SK-N-SH (cell line): Measurements from ENCODE around the gene POSTN. TPM values are rescaled to one million over a fixed set of nuclear protein-coding genes. Genes with fewer than 3 reads are reported as not detected.

Experiments
- CTCF ChIA-PET: fragments of 300-600, 350-600 bp; formaldehyde crosslinking; extraction: SDS; loops from one replicate; lab custom pipeline; 2021; lab: Yijun Ruan, JAX
- POLR2A ChIA-PET: fragments of 350-600 bp; sonication (Branson Sonifier 250); formaldehyde crosslinking; extraction: SDS; loops from one replicate; lab custom pipeline; 2020; ENCODE audit warnings: antibody characterized with exemption, inconsistent platforms; lab: Yijun Ruan, JAX
- DNase-seq: peaks from one replicate; pipeline ENCODE4 v3.0.0; 2012
- H2AFZ ChIP-seq: fragments of 200-600 bp; sonication (generic); 2 replicates; pipeline ENCODE4 v1.8.1; 2016; ENCODE audit warnings: antibody characterized with exemption, mild to moderate bottlenecking, low read depth
- H3F3A ChIP-seq: fragments of 200-600 bp; sonication (generic); replicated peaks from 2 replicates; pipeline ENCODE3; 2016; ENCODE audit warnings: antibody characterized with exemption, mild to moderate bottlenecking; ENCODE audit not compliant: insufficient read depth
- H3K27ac ChIP-seq, 2 experiments: fragments of 200-500 bp in 1 of 2; fragments of 200-600 bp in 1 of 2; sonication (Bioruptor generic) in 1 of 2; sonication (generic), shearing (Covaris generic) in 1 of 2; 2 replicates each; pipeline versions ENCODE4 v1.5.1 to v1.6.1; 2014 to 2016; ENCODE audit warnings: low read depth in 2 of 2, inconsistent platforms in 1 of 2, low read length in 1 of 2, mild to moderate bottlenecking in 1 of 2, mixed read lengths in 1 of 2
- H3K27me3 ChIP-seq: fragments of 200-600 bp; sonication (generic), shearing (Covaris generic); 2 replicates; pipeline ENCODE4 v1.6.1; 2016; ENCODE audit warnings: mixed run types; ENCODE audit not compliant: insufficient read depth
- H3K36me3 ChIP-seq, 2 experiments: fragments of 200-500 bp in 1 of 2; fragments of 200-600 bp in 1 of 2; sonication (Bioruptor generic) in 1 of 2; sonication (generic) in 1 of 2; replicated peaks in 1 of 2; 2 replicates each; pipeline versions ENCODE3 to v1.5.1; 2014 to 2016; ENCODE audit warnings: low read length in 1 of 2, mild to moderate bottlenecking in 1 of 2; ENCODE audit not compliant: insufficient read depth in 2 of 2, control insufficient read depth in 1 of 2
- H3K4me1 ChIP-seq, 2 experiments: fragments of 200-500 bp in 1 of 2; fragments of 200-600 bp in 1 of 2; sonication (Bioruptor generic) in 1 of 2; sonication (generic), shearing (Covaris generic) in 1 of 2; 2 replicates each; pipeline versions ENCODE4 v1.5.1 to v1.6.1; 2014 to 2016; ENCODE audit warnings: low read depth in 1 of 2, low read length in 1 of 2, mixed run types in 1 of 2; ENCODE audit not compliant: insufficient read depth in 2 of 2, control insufficient read depth in 1 of 2
- H3K4me2 ChIP-seq: fragments of 200-600 bp; sonication (generic), shearing (Covaris generic); 2 replicates; pipeline ENCODE4 v1.6.1; 2017; ENCODE audit warnings: mixed run types
- H3K4me3 ChIP-seq, 2 experiments: fragments of 200-500 bp in 1 of 2; fragments of 200-600 bp in 1 of 2; sonication (Bioruptor generic) in 1 of 2; sonication (generic), shearing (Covaris generic) in 1 of 2; 2 replicates each; pipeline versions ENCODE4 v1.5.1 to v1.8.1; 2014 to 2016; ENCODE audit warnings: low read depth in 2 of 2, inconsistent platforms in 1 of 2, low read length in 1 of 2, mild to moderate bottlenecking in 1 of 2, mixed read lengths in 1 of 2, moderate library complexity in 1 of 2
- H3K79me2 ChIP-seq: fragments of 200-600 bp; sonication (generic); 2 replicates; pipeline ENCODE4 v1.8.1; 2017; ENCODE audit warnings: mild to moderate bottlenecking; ENCODE audit not compliant: insufficient read depth
- H3K9ac ChIP-seq: fragments of 200-600 bp; sonication (generic); 2 replicates; pipeline ENCODE4 v1.6.1; 2017; ENCODE audit warnings: mixed run types
- H3K9me2 ChIP-seq: fragments of 200-600 bp; sonication (generic); 2 replicates; pipeline ENCODE4 v1.6.1; 2017; ENCODE audit warnings: mixed run types
- H3K9me3 ChIP-seq: fragments of 200-600 bp; sonication (generic); 2 replicates; pipeline ENCODE4 v1.6.1; 2017; ENCODE audit warnings: mixed run types, mild to moderate bottlenecking, moderate library complexity
- H4K20me1 ChIP-seq: fragments of 200-600 bp; sonication (generic); 2 replicates; pipeline ENCODE4 v1.6.1; 2017; ENCODE audit warnings: mild to moderate bottlenecking, mixed run types; ENCODE audit not compliant: insufficient read depth
- CHD2 ChIP-seq: fragments of 150-350 bp; IDR thresholded peaks from 2 replicates; pipeline ENCODE4 v1.6.1; 2018; ENCODE audit warnings: low read length; ENCODE audit not compliant: partially characterized antibody
- EZH2phosphoT487 ChIP-seq: fragments of 200-600 bp; sonication (generic); IDR thresholded peaks from 2 replicates; pipeline ENCODE4 v1.6.1; 2017; ENCODE audit warnings: low read depth, mixed run types, mild to moderate bottlenecking, antibody characterized with exemption, moderate library complexity, borderline replicate concordance
- JUND ChIP-seq: IDR thresholded peaks from 2 replicates; pipeline ENCODE4 v1.4.0; 2012
- MEF2A ChIP-seq: IDR thresholded peaks from 2 replicates; pipeline ENCODE4 v1.4.0; 2012; ENCODE audit warnings: low read depth, borderline replicate concordance
- MXI1 ChIP-seq: IDR thresholded peaks from 2 replicates; pipeline ENCODE4 v1.6.1; 2012; ENCODE audit warnings: mild to moderate bottlenecking, low read depth, low read length, improper control_type of control experiment
- POLR2AphosphoS5 ChIP-seq: IDR thresholded peaks from 2 replicates; pipeline ENCODE4 v1.6.1; 2012; ENCODE audit warnings: low read depth, low read length
- RAD21 ChIP-seq: IDR thresholded peaks from 2 replicates; pipeline ENCODE4 v1.6.1; 2012; ENCODE audit warnings: mild to moderate bottlenecking, low read length
- SMC3 ChIP-seq: IDR thresholded peaks from 2 replicates; pipeline ENCODE4 v1.6.1; 2012; ENCODE audit warnings: low read depth, low read length, improper control_type of control experiment
- TCF12 ChIP-seq: IDR thresholded peaks from 2 replicates; pipeline ENCODE4 v1.4.0; 2012
- TEAD4 ChIP-seq: IDR thresholded peaks from 2 replicates; pipeline ENCODE4 v1.4.0; 2012; ENCODE audit warnings: mild to moderate bottlenecking, borderline replicate concordance; ENCODE audit not compliant: insufficient read depth
- WGBS: methylation state at CpG from one replicate; pipeline ENCODE4 v1.1.6; 2017; ENCODE audit warnings: low lambda C conversion rate; 5-methylcytosine and 5-hydroxymethylcytosine counted together
- polyA plus RNA-seq, 3 experiments: library from polyadenylated mRNA; depleted of rRNA; stranded (reverse); fragments of >200 nt; gene quantifications; 2 replicates each; pipeline ENCODE4 v1.2.3, GENCODE V29; 2012
- TF ChIP-seq, protein P1 (sequence below): fragments of 200-600 bp; sonication (generic); IDR thresholded peaks from 2 replicates; pipeline ENCODE4 v1.6.1; 2017; ENCODE audit warnings: antibody characterized with exemption, mild to moderate bottlenecking, moderate library complexity
- TF ChIP-seq, protein P2 (sequence below): IDR thresholded peaks from 2 replicates; pipeline ENCODE4; 2012
- TF ChIP-seq, protein P3 (sequence below): fragments of 150-350 bp; IDR thresholded peaks from 2 replicates; pipeline ENCODE4 v1.6.1; 2017; ENCODE audit warnings: antibody characterized with exemption, low read length, low read depth, borderline replicate concordance
- TF ChIP-seq, protein P4 (sequence below): IDR thresholded peaks from 2 replicates; pipeline ENCODE4 v1.6.1; 2012; ENCODE audit warnings: mild to moderate bottlenecking, low read depth, low read length, moderate library complexity
- TF ChIP-seq, protein P5 (sequence below): IDR thresholded peaks from 2 replicates; pipeline ENCODE4 v1.4.0; 2012; ENCODE audit warnings: low read depth, borderline replicate concordance

The POSTN gene
- polyA plus RNA-seq, 1 of the 3 experiments (the other 2 are of a cell fraction), result 577 TPM

DNA sequence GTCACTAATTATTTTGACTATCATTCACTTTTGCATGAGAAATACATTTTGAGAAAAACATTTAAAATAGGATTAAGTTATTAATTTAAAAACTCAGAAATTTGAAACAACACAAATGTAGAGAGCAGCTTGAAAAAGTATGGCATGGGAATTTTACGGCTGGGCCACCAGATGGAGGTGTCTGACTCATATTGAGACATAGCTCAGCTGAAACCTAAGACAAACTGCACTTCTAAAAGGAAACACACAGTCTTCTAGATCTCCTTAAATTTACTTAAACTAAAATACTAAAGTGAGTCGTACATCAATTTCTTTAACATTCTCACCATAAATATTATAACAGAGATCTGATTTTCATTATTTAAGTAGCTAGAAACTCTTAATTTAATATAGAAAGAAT, 41.9 kb upstream of the POSTN start:
- ChIA-PET POLR2A (no interaction called here), CTCF (interaction anchor here (1.0 to 2.2 kb wide), 2 partner anchors 23 to 942 kb away, joined by 3 to 6 read pairs; no protein-coding TSS in a partner anchor)
- Histone ChIP-seq H3F3A (no peaks in the 10 kb centered on the region), H3K27me3 (peaks cover 7% of the 10 kb centered on the region), H2AFZ (no peak overlapping the region; the same call in 1 of the 2 replicates), H3K79me2 (no peaks in the 10 kb centered on the region), H3K9ac (no peak overlapping the region), H4K20me1 (no peaks in the 10 kb centered on the region), H3K9me2 (no peaks in the 10 kb centered on the region), H3K36me3 (no peaks in the 10 kb centered on the region), H3K9me3 (no peaks in the 10 kb centered on the region), H3K27ac (no peak overlapping the region), H3K4me1 (no peaks in the 10 kb centered on the region; a peak in 1 of 4 replicates), H3K4me3 (no peak overlapping the region; a peak in 1 of 4 replicates), H3K4me2 (no peak overlapping the region)
- 0% methylated on average over 2 of the region's 2 CpGs for WGBS
- TF ChIP-seq JUND, result no peak
- TF ChIP-seq TCF12, result no peak
- TF ChIP-seq RAD21, result peak; percentile 61
- peak; percentile 58 for TF ChIP-seq SMC3
- TF ChIP-seq, protein P1, sequence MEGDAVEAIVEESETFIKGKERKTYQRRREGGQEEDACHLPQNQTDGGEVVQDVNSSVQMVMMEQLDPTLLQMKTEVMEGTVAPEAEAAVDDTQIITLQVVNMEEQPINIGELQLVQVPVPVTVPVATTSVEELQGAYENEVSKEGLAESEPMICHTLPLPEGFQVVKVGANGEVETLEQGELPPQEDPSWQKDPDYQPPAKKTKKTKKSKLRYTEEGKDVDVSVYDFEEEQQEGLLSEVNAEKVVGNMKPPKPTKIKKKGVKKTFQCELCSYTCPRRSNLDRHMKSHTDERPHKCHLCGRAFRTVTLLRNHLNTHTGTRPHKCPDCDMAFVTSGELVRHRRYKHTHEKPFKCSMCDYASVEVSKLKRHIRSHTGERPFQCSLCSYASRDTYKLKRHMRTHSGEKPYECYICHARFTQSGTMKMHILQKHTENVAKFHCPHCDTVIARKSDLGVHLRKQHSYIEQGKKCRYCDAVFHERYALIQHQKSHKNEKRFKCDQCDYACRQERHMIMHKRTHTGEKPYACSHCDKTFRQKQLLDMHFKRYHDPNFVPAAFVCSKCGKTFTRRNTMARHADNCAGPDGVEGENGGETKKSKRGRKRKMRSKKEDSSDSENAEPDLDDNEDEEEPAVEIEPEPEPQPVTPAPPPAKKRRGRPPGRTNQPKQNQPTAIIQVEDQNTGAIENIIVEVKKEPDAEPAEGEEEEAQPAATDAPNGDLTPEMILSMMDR, result peak; percentile 87
- TF ChIP-seq, protein P2, sequence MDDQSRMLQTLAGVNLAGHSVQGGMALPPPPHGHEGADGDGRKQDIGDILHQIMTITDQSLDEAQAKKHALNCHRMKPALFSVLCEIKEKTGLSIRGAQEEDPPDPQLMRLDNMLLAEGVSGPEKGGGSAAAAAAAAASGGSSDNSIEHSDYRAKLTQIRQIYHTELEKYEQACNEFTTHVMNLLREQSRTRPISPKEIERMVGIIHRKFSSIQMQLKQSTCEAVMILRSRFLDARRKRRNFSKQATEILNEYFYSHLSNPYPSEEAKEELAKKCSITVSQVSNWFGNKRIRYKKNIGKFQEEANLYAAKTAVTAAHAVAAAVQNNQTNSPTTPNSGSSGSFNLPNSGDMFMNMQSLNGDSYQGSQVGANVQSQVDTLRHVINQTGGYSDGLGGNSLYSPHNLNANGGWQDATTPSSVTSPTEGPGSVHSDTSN, result no peak
- no peak for DNase-seq

DNA sequence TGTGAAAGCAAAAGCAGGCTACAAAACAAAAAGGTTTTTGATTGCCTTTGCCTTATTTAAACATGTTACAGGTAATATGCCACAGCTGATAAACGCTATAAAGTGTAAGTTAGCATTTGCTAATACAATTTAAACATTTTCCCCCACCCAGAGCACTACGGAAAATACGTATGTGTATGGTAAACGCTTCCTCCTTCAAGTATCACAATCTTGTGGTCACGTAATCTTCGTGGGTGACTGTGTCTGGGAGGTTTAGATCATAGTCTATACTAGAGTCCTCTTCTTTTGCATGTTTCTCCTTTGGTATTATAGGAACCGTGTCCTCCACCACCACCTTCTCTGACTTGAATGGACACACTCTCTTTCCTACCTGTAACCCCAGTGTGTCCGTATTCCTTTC, 38.1 kb upstream of the POSTN start:
- no peak overlapping the region for H3K27ac ChIP-seq
- 20% methylated on average over 8 of the region's 8 CpGs for WGBS
- H3F3A ChIP-seq, result no peaks in the 10 kb centered on the region
- ChIA-PET CTCF (interaction anchor here (0.7 kb wide), 1 partner anchor 13 kb away, joined by 3 read pairs; no protein-coding TSS in a partner anchor), POLR2A (no interaction called here)
- peaks cover 7% of the 10 kb centered on the region for H3K27me3 ChIP-seq
- no peaks in the 10 kb centered on the region for H4K20me1 ChIP-seq
- H3K9me3 ChIP-seq, result no peaks in the 10 kb centered on the region
- H3K36me3 ChIP-seq, result no peaks in the 10 kb centered on the region
- H3K4me1 ChIP-seq, result no peaks in the 10 kb centered on the region; a peak in 1 of 4 replicates
- no peak overlapping the region for H3K4me3 ChIP-seq
- H2AFZ ChIP-seq, result peak overlapping the region; percentile 73; the same call in 1 of the 2 replicates
- H3K9ac ChIP-seq, result no peak overlapping the region
- DNase-seq, result no peak
- H3K9me2 ChIP-seq, result no peaks in the 10 kb centered on the region
- no peaks in the 10 kb centered on the region for H3K79me2 ChIP-seq
- H3K4me2 ChIP-seq, result no peak overlapping the region
- TF ChIP-seq MXI1, result no peak
- no peak for TF ChIP-seq EZH2phosphoT487
- TF ChIP-seq, protein P3, sequence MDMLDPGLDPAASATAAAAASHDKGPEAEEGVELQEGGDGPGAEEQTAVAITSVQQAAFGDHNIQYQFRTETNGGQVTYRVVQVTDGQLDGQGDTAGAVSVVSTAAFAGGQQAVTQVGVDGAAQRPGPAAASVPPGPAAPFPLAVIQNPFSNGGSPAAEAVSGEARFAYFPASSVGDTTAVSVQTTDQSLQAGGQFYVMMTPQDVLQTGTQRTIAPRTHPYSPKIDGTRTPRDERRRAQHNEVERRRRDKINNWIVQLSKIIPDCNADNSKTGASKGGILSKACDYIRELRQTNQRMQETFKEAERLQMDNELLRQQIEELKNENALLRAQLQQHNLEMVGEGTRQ, result no peak
- TF ChIP-seq, protein P2, result no peak
- no peak for TF ChIP-seq CHD2
- TF ChIP-seq TCF12, result no peak
- TF ChIP-seq, protein P4, sequence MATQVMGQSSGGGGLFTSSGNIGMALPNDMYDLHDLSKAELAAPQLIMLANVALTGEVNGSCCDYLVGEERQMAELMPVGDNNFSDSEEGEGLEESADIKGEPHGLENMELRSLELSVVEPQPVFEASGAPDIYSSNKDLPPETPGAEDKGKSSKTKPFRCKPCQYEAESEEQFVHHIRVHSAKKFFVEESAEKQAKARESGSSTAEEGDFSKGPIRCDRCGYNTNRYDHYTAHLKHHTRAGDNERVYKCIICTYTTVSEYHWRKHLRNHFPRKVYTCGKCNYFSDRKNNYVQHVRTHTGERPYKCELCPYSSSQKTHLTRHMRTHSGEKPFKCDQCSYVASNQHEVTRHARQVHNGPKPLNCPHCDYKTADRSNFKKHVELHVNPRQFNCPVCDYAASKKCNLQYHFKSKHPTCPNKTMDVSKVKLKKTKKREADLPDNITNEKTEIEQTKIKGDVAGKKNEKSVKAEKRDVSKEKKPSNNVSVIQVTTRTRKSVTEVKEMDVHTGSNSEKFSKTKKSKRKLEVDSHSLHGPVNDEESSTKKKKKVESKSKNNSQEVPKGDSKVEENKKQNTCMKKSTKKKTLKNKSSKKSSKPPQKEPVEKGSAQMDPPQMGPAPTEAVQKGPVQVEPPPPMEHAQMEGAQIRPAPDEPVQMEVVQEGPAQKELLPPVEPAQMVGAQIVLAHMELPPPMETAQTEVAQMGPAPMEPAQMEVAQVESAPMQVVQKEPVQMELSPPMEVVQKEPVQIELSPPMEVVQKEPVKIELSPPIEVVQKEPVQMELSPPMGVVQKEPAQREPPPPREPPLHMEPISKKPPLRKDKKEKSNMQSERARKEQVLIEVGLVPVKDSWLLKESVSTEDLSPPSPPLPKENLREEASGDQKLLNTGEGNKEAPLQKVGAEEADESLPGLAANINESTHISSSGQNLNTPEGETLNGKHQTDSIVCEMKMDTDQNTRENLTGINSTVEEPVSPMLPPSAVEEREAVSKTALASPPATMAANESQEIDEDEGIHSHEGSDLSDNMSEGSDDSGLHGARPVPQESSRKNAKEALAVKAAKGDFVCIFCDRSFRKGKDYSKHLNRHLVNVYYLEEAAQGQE, result no peak
- TF ChIP-seq, protein P5, sequence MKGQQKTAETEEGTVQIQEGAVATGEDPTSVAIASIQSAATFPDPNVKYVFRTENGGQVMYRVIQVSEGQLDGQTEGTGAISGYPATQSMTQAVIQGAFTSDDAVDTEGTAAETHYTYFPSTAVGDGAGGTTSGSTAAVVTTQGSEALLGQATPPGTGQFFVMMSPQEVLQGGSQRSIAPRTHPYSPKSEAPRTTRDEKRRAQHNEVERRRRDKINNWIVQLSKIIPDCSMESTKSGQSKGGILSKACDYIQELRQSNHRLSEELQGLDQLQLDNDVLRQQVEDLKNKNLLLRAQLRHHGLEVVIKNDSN, result no peak
- no peak for TF ChIP-seq MEF2A
- no peak for TF ChIP-seq POLR2AphosphoS5
- TF ChIP-seq TEAD4, result no peak
